ENCODE results near the gene SUPT6H.

SUPT6H gene

GRCh38 chr17:28751600-28752366, 89.8 kb downstream of the SUPT6H start:
- no peak overlapping the region for H3K4me3 ChIP-seq (ENCODE audit: low read depth, low read length)
- in situ Hi-C loops (cut with HindIII; ENCODE audit: low sequenced_read_pairs): no loop called here
- no peak for DNase-seq (ENCODE audit: low read depth, low spot score)
- no peak for TF ChIP-seq CTCF (IDR thresholded peaks at IDR 0.05; ENCODE audit: low read depth, low read length)

Data from astrocyte of the spinal cord (primary cell).